Endothelial cell of umbilical vein (primary cell): ENCODE data around the gene EFR3B.
"Not testable (repeated sequence)": the region's sequence is repeated elsewhere in the genome, so short reads cannot be mapped to it uniquely, and the experiment has no call there.

ENCODE experiments used
- EZH2 ChIP-seq: IDR thresholded peaks from 2 replicates; pipeline ENCODE4 v1.6.1; 2012; ENCODE audit warnings: borderline replicate concordance, low read depth, mild to moderate bottlenecking, moderate library complexity, low read length, inconsistent platforms; ENCODE audit not compliant: severe bottlenecking
- FOS ChIP-seq: IDR thresholded peaks from 2 replicates; pipeline ENCODE4 v1.6.1; 2011; ENCODE audit warnings: mild to moderate bottlenecking, low read length, moderate library complexity, borderline replicate concordance; ENCODE audit not compliant: insufficient read depth
- GATA2 ChIP-seq: IDR thresholded peaks from 2 replicates; pipeline ENCODE4 v1.7.0; 2011; ENCODE audit warnings: low read depth, mild to moderate bottlenecking, moderate library complexity, mixed read lengths, low read length; ENCODE audit not compliant: insufficient read length, insufficient read depth
- JUN ChIP-seq: IDR thresholded peaks from 2 replicates; pipeline ENCODE4 v1.6.1; 2011; ENCODE audit warnings: borderline replicate concordance, low read depth; ENCODE audit not compliant: insufficient read length, insufficient read depth
- MAX ChIP-seq: IDR thresholded peaks from 2 replicates; pipeline ENCODE4 v1.6.1; 2011; ENCODE audit not compliant: insufficient read depth, insufficient read length
- MYC ChIP-seq: IDR thresholded peaks from one replicate; pipeline ENCODE4 v1.6.1; 2011; ENCODE audit warnings: mild to moderate bottlenecking, low read depth, low read length
- POLR2A ChIP-seq: IDR thresholded peaks from 2 replicates; pipeline ENCODE4 v1.6.1; 2012; ENCODE audit warnings: low read depth, mild to moderate bottlenecking, control low read depth, low read length
- POLR2AphosphoS5 ChIP-seq: IDR thresholded peaks from 2 replicates; pipeline ENCODE4 v1.6.1; 2012; ENCODE audit warnings: low read depth, mild to moderate bottlenecking, control low read depth, low read length, moderate library complexity; ENCODE audit not compliant: insufficient read depth
- TF ChIP-seq, protein P1 (sequence below), 2 donors: IDR thresholded peaks; 1 replicate in 1 of 2; 2 replicates in 1 of 2; pipeline ENCODE4 v1.5.1; 2011; ENCODE audit warnings: low read length in 2 of 2, mild to moderate bottlenecking in 2 of 2, moderate library complexity in 2 of 2, control low read depth in 1 of 2, inconsistent platforms in 1 of 2, low read depth in 1 of 2; ENCODE audit not compliant: insufficient read depth in 1 of 2; ENCODE audit errors: extremely low read depth in 1 of 2

DNA sequence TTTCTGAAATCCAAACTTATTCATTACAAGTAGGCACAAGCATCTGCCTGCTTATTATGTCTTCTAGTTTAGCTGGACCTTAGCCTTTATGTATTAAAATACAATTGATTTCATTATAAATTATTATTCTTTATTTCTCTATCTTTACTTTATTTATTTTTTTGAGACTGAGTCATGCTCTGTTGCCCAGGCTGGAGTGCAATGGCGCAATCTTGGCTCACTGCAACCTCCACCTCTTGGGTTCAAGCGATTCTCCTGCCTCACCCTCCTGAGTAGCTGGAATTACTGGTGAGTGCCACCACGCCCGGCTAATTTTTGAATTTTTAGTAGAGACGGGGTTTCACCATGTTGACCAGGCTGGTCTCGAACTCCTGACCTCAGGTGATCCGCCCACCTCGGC lies 42.8 kb upstream of the EFR3B start:
- TF ChIP-seq POLR2AphosphoS5, POLR2A, EZH2, MAX, JUN, GATA2, MYC, FOS: not testable (repeated sequence)
- TF ChIP-seq, protein P1, sequence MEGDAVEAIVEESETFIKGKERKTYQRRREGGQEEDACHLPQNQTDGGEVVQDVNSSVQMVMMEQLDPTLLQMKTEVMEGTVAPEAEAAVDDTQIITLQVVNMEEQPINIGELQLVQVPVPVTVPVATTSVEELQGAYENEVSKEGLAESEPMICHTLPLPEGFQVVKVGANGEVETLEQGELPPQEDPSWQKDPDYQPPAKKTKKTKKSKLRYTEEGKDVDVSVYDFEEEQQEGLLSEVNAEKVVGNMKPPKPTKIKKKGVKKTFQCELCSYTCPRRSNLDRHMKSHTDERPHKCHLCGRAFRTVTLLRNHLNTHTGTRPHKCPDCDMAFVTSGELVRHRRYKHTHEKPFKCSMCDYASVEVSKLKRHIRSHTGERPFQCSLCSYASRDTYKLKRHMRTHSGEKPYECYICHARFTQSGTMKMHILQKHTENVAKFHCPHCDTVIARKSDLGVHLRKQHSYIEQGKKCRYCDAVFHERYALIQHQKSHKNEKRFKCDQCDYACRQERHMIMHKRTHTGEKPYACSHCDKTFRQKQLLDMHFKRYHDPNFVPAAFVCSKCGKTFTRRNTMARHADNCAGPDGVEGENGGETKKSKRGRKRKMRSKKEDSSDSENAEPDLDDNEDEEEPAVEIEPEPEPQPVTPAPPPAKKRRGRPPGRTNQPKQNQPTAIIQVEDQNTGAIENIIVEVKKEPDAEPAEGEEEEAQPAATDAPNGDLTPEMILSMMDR (IDR thresholded peaks at IDR 0.05; ENCODE audit: extremely low read depth in 1 of 2, insufficient read depth in 1 of 2, low read depth in 1 of 2, low read length in 2 of 2): not testable (repeated sequence)
